Endodermal cell (in vitro differentiated cells): ENCODE results near the gene GNL3L. TPM values are rescaled to one million over a fixed set of nuclear protein-coding genes. Genes with fewer than 3 reads are reported as not detected.

Experiments
- total RNA-seq, 2 donors: library from RNA; stranded (reverse); fragmentation: NEBNext Ultra II Directional in 1 of 2; extraction: Animal tissue kit (Norgen Biotek cat#: 25700) in 1 of 2; gene quantifications; 2 replicates in 1 of 2; 3 replicates in 1 of 2; pipeline ENCODE4 v1.2.1, GENCODE V29; 2021

Gene GNL3L
- total RNA-seq, 2 donors from 2014 or later = 40.2 to 43.8 TPM

Other genes with a start within 250 kb of the GNL3L start
- 10 to 100 TPM; 38.3 to 40.4 TPM for gene WNK3, start 172.2 kb upstream of the GNL3L start, total RNA-seq
- gene TSR2, start 89.8 kb upstream of the GNL3L start, total RNA-seq = 10 to 100 TPM; 41.3 to 54.0 TPM
- 10 to 100 TPM; 23.9 to 46.0 TPM for gene FGD1, start 34.0 kb upstream of the GNL3L start, total RNA-seq